ENCODE measurements around the gene CSTPP1. TPM values are rescaled to one million over a fixed set of nuclear protein-coding genes. Genes with fewer than 3 reads are reported as not detected.
"Not testable (repeated sequence)": the region's sequence is repeated elsewhere in the genome, so short reads cannot be mapped to it uniquely, and the experiment has no call there.

Gene CSTPP1
- total RNA-seq, 1 donor from 2014 or later = 30.0 TPM

DNA sequence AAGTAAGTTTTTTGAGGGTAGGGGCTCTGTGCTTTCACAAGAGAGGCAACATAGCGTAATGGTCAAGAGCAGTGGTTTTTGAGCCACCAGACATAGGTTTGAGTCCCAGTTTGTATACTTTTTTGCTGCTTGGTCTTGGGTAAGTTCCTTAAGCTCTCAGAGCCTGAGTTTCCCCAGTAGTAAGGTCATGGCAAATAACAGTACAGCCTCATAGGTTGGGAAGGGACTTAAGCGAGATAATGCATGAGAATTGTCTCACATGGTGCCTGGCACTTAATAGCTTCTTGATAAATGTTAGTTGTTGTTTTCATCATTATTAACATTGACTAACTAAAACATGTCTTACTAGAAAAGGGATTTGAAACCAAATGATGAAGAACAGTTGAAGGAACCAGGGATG, 157.0 kb downstream of the CSTPP1 start:
- H3K27me3 Mint-ChIP-seq (ENCODE audit: unreplicated experiment) = no peaks in the 10 kb centered on the region
- TF ChIP-seq, protein P1, sequence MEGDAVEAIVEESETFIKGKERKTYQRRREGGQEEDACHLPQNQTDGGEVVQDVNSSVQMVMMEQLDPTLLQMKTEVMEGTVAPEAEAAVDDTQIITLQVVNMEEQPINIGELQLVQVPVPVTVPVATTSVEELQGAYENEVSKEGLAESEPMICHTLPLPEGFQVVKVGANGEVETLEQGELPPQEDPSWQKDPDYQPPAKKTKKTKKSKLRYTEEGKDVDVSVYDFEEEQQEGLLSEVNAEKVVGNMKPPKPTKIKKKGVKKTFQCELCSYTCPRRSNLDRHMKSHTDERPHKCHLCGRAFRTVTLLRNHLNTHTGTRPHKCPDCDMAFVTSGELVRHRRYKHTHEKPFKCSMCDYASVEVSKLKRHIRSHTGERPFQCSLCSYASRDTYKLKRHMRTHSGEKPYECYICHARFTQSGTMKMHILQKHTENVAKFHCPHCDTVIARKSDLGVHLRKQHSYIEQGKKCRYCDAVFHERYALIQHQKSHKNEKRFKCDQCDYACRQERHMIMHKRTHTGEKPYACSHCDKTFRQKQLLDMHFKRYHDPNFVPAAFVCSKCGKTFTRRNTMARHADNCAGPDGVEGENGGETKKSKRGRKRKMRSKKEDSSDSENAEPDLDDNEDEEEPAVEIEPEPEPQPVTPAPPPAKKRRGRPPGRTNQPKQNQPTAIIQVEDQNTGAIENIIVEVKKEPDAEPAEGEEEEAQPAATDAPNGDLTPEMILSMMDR (IDR thresholded peaks at IDR 0.05; ENCODE audit: unreplicated experiment) = no peak
- H3K4me1 Mint-ChIP-seq (ENCODE audit: unreplicated experiment) = no peaks in the 10 kb centered on the region
- no peak for DNase-seq (ENCODE audit: low spot score)
- no peak overlapping the region for H3K27ac Mint-ChIP-seq (ENCODE audit: unreplicated experiment)
- H3K36me3 Mint-ChIP-seq (ENCODE audit: low read depth, unreplicated experiment) = no peaks in the 10 kb centered on the region
- no peak overlapping the region for H3K4me3 Mint-ChIP-seq (ENCODE audit: unreplicated experiment)
- H3K9me3 Mint-ChIP-seq (ENCODE audit: unreplicated experiment) = no peaks in the 10 kb centered on the region

DNA sequence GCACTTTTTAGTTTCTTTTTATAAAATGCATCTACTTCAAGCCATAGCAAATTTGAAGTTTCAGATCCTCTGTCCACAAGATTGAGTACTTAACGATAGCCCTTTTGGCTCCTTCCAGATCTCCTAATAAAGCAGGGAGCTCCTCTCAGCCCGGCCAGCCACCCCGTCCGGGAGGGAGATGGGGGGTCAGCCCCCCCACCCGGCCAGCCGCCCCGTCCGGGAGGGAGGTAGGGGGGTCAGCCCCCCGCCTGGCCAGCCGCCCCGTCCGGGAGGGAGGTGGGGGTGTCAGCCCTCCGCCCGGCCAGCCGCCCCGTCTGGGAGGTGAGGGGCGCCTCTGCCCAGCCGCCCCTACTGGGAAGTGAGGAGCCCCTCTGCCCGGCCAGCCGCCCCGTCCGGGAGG, 160.3 kb downstream of the CSTPP1 start:
- not testable (repeated sequence) for DNase-seq (ENCODE audit: low spot score); H3K4me1 Mint-ChIP-seq (ENCODE audit: unreplicated experiment); H3K4me3 Mint-ChIP-seq (ENCODE audit: unreplicated experiment); H3K36me3 Mint-ChIP-seq (ENCODE audit: low read depth, unreplicated experiment); H3K27ac Mint-ChIP-seq (ENCODE audit: unreplicated experiment); H3K27me3 Mint-ChIP-seq (ENCODE audit: unreplicated experiment); H3K9me3 Mint-ChIP-seq (ENCODE audit: unreplicated experiment)

DNA sequence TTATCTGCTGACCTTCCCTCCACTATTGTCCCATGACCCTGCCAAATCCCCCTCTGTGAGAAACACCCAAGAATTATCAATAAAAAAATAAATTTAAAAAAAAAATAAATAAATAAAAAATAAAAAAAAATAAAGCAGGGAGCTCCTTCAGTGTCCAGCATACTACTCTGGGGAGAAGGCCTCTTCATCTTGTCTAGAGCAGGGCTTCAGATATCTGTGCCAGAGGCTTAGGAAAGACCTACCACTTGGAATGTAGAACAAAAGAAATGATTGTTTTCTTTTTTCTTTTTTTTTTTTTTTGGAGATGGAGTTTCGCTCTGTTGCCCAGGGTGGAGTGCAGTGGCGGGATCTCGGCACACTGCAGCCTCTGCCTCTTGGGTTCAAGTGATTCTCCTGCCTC, 161.7 kb downstream of the CSTPP1 start:
- not testable (repeated sequence) for DNase-seq (ENCODE audit: low spot score); H3K27ac Mint-ChIP-seq (ENCODE audit: unreplicated experiment); H3K4me3 Mint-ChIP-seq (ENCODE audit: unreplicated experiment); H3K36me3 Mint-ChIP-seq (ENCODE audit: low read depth, unreplicated experiment); H3K9me3 Mint-ChIP-seq (ENCODE audit: unreplicated experiment); H3K27me3 Mint-ChIP-seq (ENCODE audit: unreplicated experiment); H3K4me1 Mint-ChIP-seq (ENCODE audit: unreplicated experiment)

DNA sequence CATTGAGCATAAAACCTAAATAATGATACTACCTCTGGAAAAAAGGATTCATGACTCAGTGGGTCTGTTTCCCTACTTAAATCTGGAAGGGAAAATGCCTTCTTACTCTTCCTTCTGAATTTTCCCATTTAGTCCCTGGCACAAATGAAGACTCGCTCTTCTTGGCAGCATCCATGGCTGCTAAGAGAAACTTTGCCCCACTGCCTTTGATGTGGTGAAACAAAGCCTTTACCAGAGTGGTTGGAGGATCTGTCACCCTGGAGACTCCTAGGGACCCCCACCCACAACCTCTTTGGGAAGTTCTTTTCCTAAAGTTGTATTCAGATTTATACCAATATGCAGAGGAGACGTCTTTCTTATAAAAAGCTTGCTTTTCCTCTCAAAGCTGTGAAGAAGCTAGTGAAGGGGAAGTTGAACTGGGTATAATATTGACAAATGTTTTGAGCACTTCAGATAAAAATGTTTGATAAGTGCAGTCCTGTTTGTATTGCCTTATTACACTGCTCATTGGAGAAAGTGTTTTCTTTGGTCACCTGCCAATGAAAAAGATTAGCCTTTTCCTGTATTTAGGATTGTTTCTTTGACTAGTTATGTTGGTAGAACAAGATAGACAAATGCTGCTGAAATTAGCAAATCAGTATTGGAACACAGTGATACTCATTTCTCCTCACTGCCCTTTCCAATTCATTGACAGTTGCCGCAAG, 162.8 kb downstream of the CSTPP1 start:
- Mint-ChIP-seq H3K4me1 (ENCODE audit: unreplicated experiment) (peaks cover 6% of the 10 kb centered on the region), H3K4me3 (ENCODE audit: unreplicated experiment) (no peak overlapping the region), H3K9me3 (ENCODE audit: unreplicated experiment) (no peaks in the 10 kb centered on the region), H3K27ac (ENCODE audit: unreplicated experiment) (no peak overlapping the region), H3K27me3 (ENCODE audit: unreplicated experiment) (no peaks in the 10 kb centered on the region), H3K36me3 (ENCODE audit: low read depth, unreplicated experiment) (no peaks in the 10 kb centered on the region)
- TF ChIP-seq, protein P1 (IDR thresholded peaks at IDR 0.05; ENCODE audit: unreplicated experiment) = no peak
- no peak for DNase-seq (ENCODE audit: low spot score)

DNA sequence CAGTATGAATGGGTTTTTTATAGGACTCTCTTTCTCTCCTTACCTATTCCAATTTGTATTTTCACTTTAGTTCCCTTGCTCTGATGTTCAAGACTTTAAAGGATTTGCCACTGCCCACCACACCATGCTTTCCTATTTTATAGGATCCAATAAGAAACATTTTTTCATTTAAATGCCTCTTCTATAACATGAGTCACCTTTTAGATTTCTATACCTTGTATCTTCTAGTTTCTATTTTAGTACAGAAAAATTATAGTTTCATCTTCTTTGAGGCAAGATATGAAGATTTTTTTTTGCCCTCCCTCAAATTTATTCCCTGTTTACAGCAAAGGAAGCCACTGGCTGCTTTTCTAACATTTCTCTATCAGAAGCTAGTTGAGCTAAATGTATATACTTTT, 163.4 kb downstream of the CSTPP1 start:
- peaks cover 8% of the 10 kb centered on the region for H3K4me1 Mint-ChIP-seq (ENCODE audit: unreplicated experiment)
- no peaks in the 10 kb centered on the region for H3K9me3 Mint-ChIP-seq (ENCODE audit: unreplicated experiment)
- no peak overlapping the region for H3K4me3 Mint-ChIP-seq (ENCODE audit: unreplicated experiment)
- TF ChIP-seq, protein P1 (IDR thresholded peaks at IDR 0.05; ENCODE audit: unreplicated experiment) = no peak
- H3K36me3 Mint-ChIP-seq (ENCODE audit: low read depth, unreplicated experiment) = no peaks in the 10 kb centered on the region
- DNase-seq (ENCODE audit: low spot score) = no peak
- no peaks in the 10 kb centered on the region for H3K27me3 Mint-ChIP-seq (ENCODE audit: unreplicated experiment)
- no peak overlapping the region for H3K27ac Mint-ChIP-seq (ENCODE audit: unreplicated experiment)

DNA sequence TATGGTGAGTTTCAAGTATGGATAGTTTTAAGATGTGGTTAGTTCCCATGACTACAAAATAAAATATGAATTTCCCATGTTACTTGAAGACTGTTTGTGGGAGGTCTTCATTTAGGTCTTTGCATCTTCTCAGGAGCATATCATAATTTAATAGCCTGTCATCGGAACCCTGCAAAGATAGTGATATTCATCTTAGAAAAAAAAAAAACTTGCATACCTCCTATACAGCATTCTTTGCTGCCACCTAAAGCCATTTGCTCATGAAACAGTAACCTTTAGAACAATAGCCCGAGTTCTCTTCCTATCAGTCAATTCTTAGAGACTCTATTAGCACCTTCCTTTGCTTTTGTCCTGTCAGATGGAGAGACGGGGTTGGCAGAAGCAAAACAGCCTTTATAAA, 164.8 kb downstream of the CSTPP1 start:
- no peaks in the 10 kb centered on the region for H3K27me3 Mint-ChIP-seq (ENCODE audit: unreplicated experiment)
- H3K9me3 Mint-ChIP-seq (ENCODE audit: unreplicated experiment) = no peaks in the 10 kb centered on the region
- H3K27ac Mint-ChIP-seq (ENCODE audit: unreplicated experiment) = no peak overlapping the region
- DNase-seq (ENCODE audit: low spot score) = no peak
- H3K4me1 Mint-ChIP-seq (ENCODE audit: unreplicated experiment) = peaks cover 8% of the 10 kb centered on the region
- H3K36me3 Mint-ChIP-seq (ENCODE audit: low read depth, unreplicated experiment) = no peaks in the 10 kb centered on the region
- H3K4me3 Mint-ChIP-seq (ENCODE audit: unreplicated experiment) = no peak overlapping the region
- TF ChIP-seq, protein P1 (IDR thresholded peaks at IDR 0.05; ENCODE audit: unreplicated experiment) = no peak

Data from endothelial cell (in vitro differentiated cells).